HepG2 (cell line): ENCODE data around the gene TRIM8. TPM values are rescaled to one million over a fixed set of nuclear protein-coding genes. Genes with fewer than 3 reads are reported as not detected.

ENCODE experiments used
- IKZF5 ChIP-seq: IDR thresholded peaks from 2 replicates; pipeline ENCODE4 v1.6.1; 2018; ENCODE audit warnings: missing genetic modification reagents, mild to moderate bottlenecking, missing compliant biosample characterization
- IRF2 ChIP-seq: IDR thresholded peaks from 2 replicates; pipeline ENCODE4 v1.6.1; 2018; ENCODE audit warnings: missing genetic modification reagents, missing compliant biosample characterization
- KLF6 ChIP-seq: IDR thresholded peaks from 2 replicates; pipeline ENCODE4 v1.8.0; 2016; ENCODE audit warnings: missing biosample characterization, missing genetic modification reagents
- MED8 ChIP-seq: sonication (generic); formaldehyde crosslinking; IDR thresholded peaks from 2 replicates; pipeline ENCODE4 v1.8.1; 2023; ENCODE audit warnings: mild to moderate bottlenecking, missing genetic modification reagents; ENCODE audit not compliant: insufficient replicate concordance
- PHF21A ChIP-seq: sonication (generic); formaldehyde crosslinking; IDR thresholded peaks from 2 replicates; pipeline ENCODE4 v1.5.0; 2020; ENCODE audit warnings: mild to moderate bottlenecking, missing genetic modification reagents
- RARA ChIP-seq: IDR thresholded peaks from 2 replicates; pipeline ENCODE4 v1.6.1; 2016; ENCODE audit warnings: missing genetic modification reagents, missing compliant biosample characterization
- RFXANK ChIP-seq: IDR thresholded peaks from 2 replicates; pipeline ENCODE4 v1.6.1; 2016
- TEAD3 ChIP-seq: optimal IDR thresholded peaks from 2 replicates; pipeline ENCODE3; 2016; ENCODE audit warnings: borderline replicate concordance
- TFDP1 ChIP-seq: IDR thresholded peaks from 2 replicates; pipeline ENCODE4 v1.6.1; 2016; ENCODE audit warnings: missing compliant biosample characterization, missing genetic modification reagents, borderline replicate concordance
- YY1 ChIP-seq: IDR thresholded peaks from 2 replicates; pipeline ENCODE4 v1.6.1; 2011; ENCODE audit warnings: low read length, low read depth, moderate library complexity, mild to moderate bottlenecking; ENCODE audit not compliant: insufficient read depth, insufficient replicate concordance
- ZBTB7B ChIP-seq: sonication (generic); formaldehyde crosslinking; IDR thresholded peaks from 2 replicates; pipeline ENCODE4 v1.4.0; 2020; ENCODE audit warnings: missing genetic modification reagents
- ZFP36L1 ChIP-seq: sonication (generic); formaldehyde crosslinking; IDR thresholded peaks from 2 replicates; pipeline ENCODE4 v1.8.0; 2022; ENCODE audit warnings: mild to moderate bottlenecking, missing genetic modification reagents, moderate library complexity
- ZFX ChIP-seq: sonication (generic); formaldehyde crosslinking; IDR thresholded peaks from 2 replicates; pipeline ENCODE4 v1.4.0; 2020; ENCODE audit warnings: mild to moderate bottlenecking, low read depth, missing genetic modification reagents, moderate library complexity
- ZNF10 ChIP-seq: sonication (generic); formaldehyde crosslinking; IDR thresholded peaks from 2 replicates; pipeline ENCODE4 v1.4.0; 2020; ENCODE audit warnings: mild to moderate bottlenecking, low read depth, missing genetic modification reagents, borderline replicate concordance
- ZNF350 ChIP-seq: sonication (generic); formaldehyde crosslinking; IDR thresholded peaks from 2 replicates; pipeline ENCODE4 v1.4.0; 2020; ENCODE audit warnings: mild to moderate bottlenecking, low read depth, missing genetic modification reagents, borderline replicate concordance
- ZNF407 ChIP-seq: sonication (generic); formaldehyde crosslinking; IDR thresholded peaks from one replicate; pipeline ENCODE4 v1.5.1; 2020; ENCODE audit warnings: mild to moderate bottlenecking, missing genetic modification reagents; ENCODE audit errors: not compliant biosample characterization
- ZNF557 ChIP-seq: sonication (generic); formaldehyde crosslinking; IDR thresholded peaks from 2 replicates; pipeline ENCODE4 v1.4.0; 2020; ENCODE audit warnings: missing genetic modification reagents
- ZNF644 ChIP-seq: IDR thresholded peaks from 2 replicates; pipeline ENCODE4 v1.6.1; 2016; ENCODE audit warnings: low read depth
- ZNF761 ChIP-seq: sonication (generic); formaldehyde crosslinking; conservative IDR thresholded peaks from 2 replicates; pipeline ENCODE4 v1.4.0; 2020; ENCODE audit warnings: mild to moderate bottlenecking, missing genetic modification reagents
- ZNF883 ChIP-seq: sonication (generic); formaldehyde crosslinking; IDR thresholded peaks from 2 replicates; pipeline ENCODE4 v1.5.1; 2020; ENCODE audit warnings: mild to moderate bottlenecking, missing genetic modification reagents; ENCODE audit errors: not compliant biosample characterization
- polyA plus RNA-seq, 8 experiments: library from polyadenylated mRNA; depleted of rRNA in 3 of 8; stranded (reverse) in 7 of 8; unstranded in 1 of 8; fragments of >200 nt; fragmentation: Illumina TruSeq in 4 of 8; extraction: Trizol in 4 of 8; gene quantifications; 2 replicates each; pipeline versions ENCODE4 v1.2.1 to v1.2.3, GENCODE V29; 2011 to 2016; ENCODE audit warnings: low read depth in 4 of 8, missing spikeins in 1 of 8, mixed read lengths in 1 of 8; ENCODE audit not compliant: insufficient read depth in 1 of 8
- total RNA-seq, 5 experiments: library from RNA; depleted of rRNA; stranded (reverse); fragments of >200 nt; fragmentation: Illumina TruSeq; extraction: Trizol; gene quantifications; 2 replicates each; pipeline ENCODE4 v1.2.3, GENCODE V29; 2016; ENCODE audit warnings: low read depth in 1 of 5

TRIM8 gene
- total and polyA plus RNA-seq, 2 of the 13 experiments (the other 11 are each of a cell fraction or from before 2014, with no cell fraction given): 38.9 to 66.5 TPM

- TF ChIP-seq ZNF407 (CRISPR knock-in tag) (peak; percentile 54), ZBTB7B (CRISPR knock-in tag) (peak; percentile 78), YY1 (peak; percentile 68), ZNF350 (CRISPR knock-in tag) (peak; percentile 55; the same call in 1 of the 2 replicates), TEAD3 (CRISPR knock-in tag) (no peak), ZFP36L1 (no peak), ZFX (CRISPR knock-in tag) (peak; percentile 62; the same call in 1 of the 2 replicates), KLF6 (CRISPR knock-in tag) (0 out of 2 replicates have a peak, but pooled peaks have one; percentile 33), IKZF5 (CRISPR knock-in tag) (0 out of 2 replicates have a peak, but pooled peaks have one; percentile 13), ZNF644 (CRISPR knock-in tag) (peak; percentile 28; the same call in 1 of the 2 replicates), IRF2 (CRISPR knock-in tag) (no peak), ZNF883 (CRISPR knock-in tag) (no peak), ZNF761 (CRISPR knock-in tag) (0 out of 2 replicates have a peak, but pooled peaks have one; percentile 39), RARA (0 out of 2 replicates have a peak, but pooled peaks have one; percentile 5), MED8 (CRISPR knock-in tag) (no peak), PHF21A (CRISPR knock-in tag) (peak; percentile 72; the same call in 1 of the 2 replicates), RFXANK (0 out of 2 replicates have a peak, but pooled peaks have one; percentile 28), ZNF10 (no peak), TFDP1 (peak; percentile 50; the same call in 1 of the 2 replicates), ZNF557 (CRISPR knock-in tag) (no peak)
Observed at GRCh38 chr10:102678842-102679289, 34.6 kb downstream of the TRIM8 start (continued).
